Neural progenitor cell (in vitro differentiated cells): ENCODE results near the gene TEX11.
"Not testable (repeated sequence)": the region's sequence is repeated elsewhere in the genome, so short reads cannot be mapped to it uniquely, and the experiment has no call there.

Experiments
- EZH2 ChIP-seq: fragments of 200-600 bp; sonication (generic); IDR thresholded peaks from 2 replicates; pipeline ENCODE4 v1.6.1; 2017; ENCODE audit warnings: antibody characterized with exemption, mild to moderate bottlenecking, moderate library complexity
- EZH2phosphoT487 ChIP-seq: fragments of 200-600 bp; sonication (generic); IDR thresholded peaks from 2 replicates; pipeline ENCODE4 v1.6.1; 2017; ENCODE audit warnings: antibody characterized with exemption
- TF ChIP-seq, protein P1 (sequence below): fragments of 200-600 bp; sonication (generic); IDR thresholded peaks from 2 replicates; pipeline ENCODE4 v1.5.1; 2017; ENCODE audit warnings: antibody characterized with exemption, mild to moderate bottlenecking

DNA sequence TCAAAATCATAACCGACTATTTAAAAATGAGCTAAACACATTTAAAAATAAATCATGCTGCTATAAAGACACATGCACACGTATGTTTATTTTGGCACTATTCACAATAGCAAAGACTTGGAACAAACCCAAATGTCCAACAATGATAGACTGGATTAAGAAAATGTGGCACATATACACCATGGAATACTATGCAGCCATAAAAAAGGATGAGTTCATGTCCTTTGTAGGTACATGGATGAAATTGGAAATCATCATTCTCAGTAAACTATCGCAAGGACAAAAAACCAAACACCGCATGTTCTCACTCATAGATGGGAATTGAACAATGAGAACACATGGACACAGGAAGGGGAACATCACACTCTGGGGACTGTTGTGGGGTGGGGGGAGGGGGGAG is 251.0 kb downstream of the TEX11 start:
- TF ChIP-seq, protein P1, sequence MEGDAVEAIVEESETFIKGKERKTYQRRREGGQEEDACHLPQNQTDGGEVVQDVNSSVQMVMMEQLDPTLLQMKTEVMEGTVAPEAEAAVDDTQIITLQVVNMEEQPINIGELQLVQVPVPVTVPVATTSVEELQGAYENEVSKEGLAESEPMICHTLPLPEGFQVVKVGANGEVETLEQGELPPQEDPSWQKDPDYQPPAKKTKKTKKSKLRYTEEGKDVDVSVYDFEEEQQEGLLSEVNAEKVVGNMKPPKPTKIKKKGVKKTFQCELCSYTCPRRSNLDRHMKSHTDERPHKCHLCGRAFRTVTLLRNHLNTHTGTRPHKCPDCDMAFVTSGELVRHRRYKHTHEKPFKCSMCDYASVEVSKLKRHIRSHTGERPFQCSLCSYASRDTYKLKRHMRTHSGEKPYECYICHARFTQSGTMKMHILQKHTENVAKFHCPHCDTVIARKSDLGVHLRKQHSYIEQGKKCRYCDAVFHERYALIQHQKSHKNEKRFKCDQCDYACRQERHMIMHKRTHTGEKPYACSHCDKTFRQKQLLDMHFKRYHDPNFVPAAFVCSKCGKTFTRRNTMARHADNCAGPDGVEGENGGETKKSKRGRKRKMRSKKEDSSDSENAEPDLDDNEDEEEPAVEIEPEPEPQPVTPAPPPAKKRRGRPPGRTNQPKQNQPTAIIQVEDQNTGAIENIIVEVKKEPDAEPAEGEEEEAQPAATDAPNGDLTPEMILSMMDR, result not testable (repeated sequence)
- TF ChIP-seq EZH2, EZH2phosphoT487: not testable (repeated sequence)
